Glomerular visceral epithelial cell (primary cell): ENCODE results near the gene ODR4.
"Not testable (repeated sequence)": the region's sequence is repeated elsewhere in the genome, so short reads cannot be mapped to it uniquely, and the experiment has no call there.

Source experiments
- DNase-seq: peaks from one replicate; pipeline ENCODE4 v3.0.0-alpha.2; 2016; ENCODE audit errors: extremely low spot score

ODR4 gene

GRCh38 chr1:186375152-186375928 is at the start of gene ODR4, which contains the start of gene TPR:
Gene ODR4, plus strand, starts transcription at chr1:186375838. Its CDS starts 3,948 bp downstream, at chr1:186379786.
Gene TPR, minus strand, starts transcription at chr1:186375253. Its CDS starts 225 bp downstream, at chr1:186375028.
- DNase-seq, result peak; percentile 99

DNA sequence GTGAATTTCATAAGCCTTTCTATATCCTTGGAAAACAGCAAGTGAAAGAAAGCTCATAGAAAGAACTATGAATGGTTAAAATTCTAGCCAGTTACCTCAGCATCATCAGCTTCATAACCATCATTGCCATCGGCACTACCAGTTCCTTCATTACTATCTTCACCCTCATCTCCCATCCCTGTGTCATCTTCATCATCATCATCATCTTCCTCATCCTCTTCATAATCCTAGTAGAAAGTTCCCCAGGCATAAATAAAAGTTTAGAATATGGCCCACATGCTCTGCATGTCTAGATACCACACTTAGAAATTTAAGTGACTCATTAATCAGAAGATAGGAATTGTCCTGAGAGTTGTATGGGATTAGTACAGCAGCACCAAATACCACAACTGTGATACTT is 49.6 kb upstream of the ODR4 start:
- no peak for DNase-seq

- DNase-seq, result no peak
These were observed 48.3 kb upstream of the ODR4 start for GRCh38 chr1:186327331-186327730.

- no peak for DNase-seq
These were observed 44.9 kb upstream of the ODR4 start for GRCh38 chr1:186330758-186331157.

DNA sequence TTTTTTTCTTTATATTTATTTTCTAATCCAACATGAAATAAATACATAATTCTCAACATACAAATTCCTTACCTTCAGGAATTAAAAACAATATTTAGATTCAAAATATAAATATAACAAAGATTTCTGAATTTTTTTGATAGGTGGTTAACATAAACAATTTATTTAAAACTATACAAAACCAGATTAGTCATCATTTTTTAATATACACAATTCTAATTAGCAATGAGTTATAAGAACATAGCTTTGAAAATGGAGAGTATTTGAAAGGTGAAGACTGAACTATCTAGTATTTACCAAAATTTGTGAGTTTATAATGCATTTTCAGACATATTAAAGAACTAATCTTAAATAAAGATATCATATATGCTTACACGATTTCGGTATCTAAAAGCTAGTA is 38.1 kb upstream of the ODR4 start:
- DNase-seq, result no peak

- no peak for DNase-seq
These were observed 34.9 kb upstream of the ODR4 start for GRCh38 chr1:186340772-186341171.

DNA sequence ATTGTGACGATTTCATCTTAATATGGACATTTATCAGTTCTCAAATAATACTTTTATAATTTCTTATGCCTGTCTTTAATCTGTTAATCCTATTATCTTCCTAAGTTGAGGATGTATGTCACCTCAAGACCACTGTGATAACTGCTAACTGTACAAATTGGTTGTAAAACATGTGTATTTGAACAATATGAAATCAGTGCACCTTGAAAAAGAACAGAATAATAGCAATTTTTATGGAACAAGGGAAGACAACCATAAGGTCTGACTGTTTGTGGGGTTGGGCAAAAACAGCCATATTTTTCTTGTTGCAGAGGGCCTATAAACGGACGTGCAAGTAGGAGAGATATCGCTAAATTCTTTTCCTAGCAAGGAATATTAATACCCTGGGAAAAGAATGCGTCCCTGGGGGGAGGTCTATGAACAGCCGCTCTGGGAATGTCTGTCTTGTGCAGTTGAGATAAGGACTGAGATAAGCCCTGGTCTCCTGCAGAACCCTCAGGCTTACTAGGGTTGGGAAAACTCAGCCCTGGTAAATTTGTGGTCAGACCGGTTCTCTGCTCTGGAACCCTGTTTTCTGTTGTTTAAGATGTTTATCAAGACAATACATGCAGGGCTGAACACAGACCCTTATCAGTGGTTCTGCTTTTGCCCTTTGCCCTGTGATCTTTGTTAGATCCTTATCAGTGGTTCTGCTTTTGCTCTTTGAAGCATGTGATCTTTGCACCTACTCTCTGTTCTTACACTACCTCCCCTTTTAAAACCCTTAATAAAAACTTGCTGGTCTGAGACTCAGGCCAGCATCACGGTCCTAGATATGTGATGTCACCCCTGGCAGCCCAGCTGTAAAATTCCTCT is 27.6 kb upstream of the ODR4 start:
- DNase-seq, result not testable (repeated sequence)

GRCh38 chr1:186374303-186375151 is 1.1 kb upstream of the ODR4 start:
- DNase-seq, result peak; percentile 32

- no peak for DNase-seq
These were observed 286 bp downstream of the ODR4 start for GRCh38 chr1:186375929-186376319.

- DNase-seq, result no peak
These were observed 11.2 kb downstream of the ODR4 start for GRCh38 chr1:186386725-186387383.

GRCh38 chr1:186390925-186391324 is 15.3 kb downstream of the ODR4 start:
- DNase-seq, result no peak

DNA sequence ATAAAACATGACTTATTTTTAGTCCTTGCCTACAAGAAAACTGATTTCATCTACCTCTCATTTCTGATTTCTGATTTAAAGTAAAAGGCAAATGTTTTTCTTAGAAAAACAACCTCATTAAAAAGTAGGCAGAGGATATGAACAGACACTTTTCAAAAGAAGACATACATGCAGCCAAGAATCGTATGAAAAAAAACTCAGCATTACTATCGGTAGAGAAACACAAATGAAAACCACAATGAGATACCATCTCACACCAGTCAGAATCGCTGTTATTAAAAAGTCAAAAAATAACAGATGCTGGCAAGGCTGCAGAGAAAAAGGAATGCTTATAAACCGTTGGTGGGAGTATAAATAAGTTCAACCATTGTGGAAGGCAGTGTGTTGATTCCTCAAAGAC is 16.2 kb downstream of the ODR4 start:
- no peak for DNase-seq

DNA sequence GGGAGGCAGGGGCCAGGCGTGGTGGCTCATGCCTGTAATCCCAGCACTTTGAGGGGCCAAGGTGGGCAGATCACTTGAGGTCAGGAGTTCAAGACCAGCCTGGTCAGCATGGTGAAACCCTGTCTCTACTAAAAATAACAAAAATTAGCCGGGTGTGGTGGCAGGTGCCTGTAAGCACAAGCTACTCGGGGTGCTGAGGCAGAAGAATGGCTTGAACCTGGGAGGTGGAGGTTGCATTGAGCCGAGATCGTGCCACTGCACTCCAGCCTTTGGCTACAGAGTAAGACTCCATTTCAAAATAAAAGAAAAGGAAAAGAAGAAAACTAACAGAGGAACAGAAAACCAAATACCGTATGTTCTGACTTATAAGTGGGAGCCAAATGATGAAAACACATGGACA is 17.1 kb downstream of the ODR4 start:
- DNase-seq, result not testable (repeated sequence)

GRCh38 chr1:186401446-186401845 is 25.8 kb downstream of the ODR4 start:
- DNase-seq, result not testable (repeated sequence)

DNA sequence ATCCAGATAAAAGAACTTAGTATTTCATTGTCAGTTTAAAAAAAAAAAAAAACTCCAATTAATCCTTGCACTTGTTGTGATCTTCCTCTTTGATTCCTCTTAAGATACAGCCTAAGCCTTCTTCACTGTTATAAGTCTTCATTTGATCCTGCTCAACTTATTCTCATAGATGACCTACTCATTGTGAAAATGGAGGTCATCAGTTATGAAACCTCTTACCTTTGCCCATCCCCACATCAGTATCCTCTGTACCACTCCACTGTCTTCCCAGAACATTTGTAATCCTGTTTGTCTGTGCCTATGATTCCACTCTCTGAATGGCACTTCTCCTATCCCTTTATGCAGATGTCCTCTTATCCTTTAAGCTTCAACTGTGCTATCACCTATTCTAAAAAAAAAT is 28.0 kb downstream of the ODR4 start:
- DNase-seq, result no peak

DNA sequence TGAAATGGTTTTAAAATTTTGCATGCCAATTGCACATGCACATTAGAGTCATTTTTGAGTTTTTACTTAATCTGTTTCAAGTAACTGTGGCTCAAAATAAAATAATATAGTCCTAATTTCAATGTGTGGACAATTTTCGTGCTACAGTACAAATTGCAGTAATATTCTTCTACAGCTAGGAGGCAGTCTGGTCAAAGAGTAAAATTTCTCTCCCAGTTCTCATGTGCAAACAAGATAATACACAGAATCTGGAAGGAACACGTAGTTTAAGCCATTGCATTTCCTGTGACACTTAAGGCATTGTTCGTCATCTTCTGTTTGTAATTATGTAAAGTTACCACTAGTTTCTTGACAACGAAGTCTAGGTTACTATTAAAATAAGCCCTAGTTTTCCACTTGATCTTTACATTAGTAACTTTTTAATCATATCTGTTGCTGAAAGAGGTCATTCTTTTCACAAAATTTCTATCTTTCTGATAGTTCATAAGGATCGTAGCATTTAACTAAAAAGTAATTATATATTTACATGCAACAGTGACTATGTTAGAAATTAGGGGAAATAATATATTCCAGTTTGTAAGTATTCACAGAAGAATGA is 28.9 kb downstream of the ODR4 start:
- DNase-seq, result peak; percentile 16

GRCh38 chr1:186409091-186409490 is 33.5 kb downstream of the ODR4 start:
- DNase-seq, result peak; percentile 4

GRCh38 chr1:186413319-186413718 is 37.7 kb downstream of the ODR4 start:
- DNase-seq, result no peak

- DNase-seq, result no peak
These were observed 42.9 kb downstream of the ODR4 start for GRCh38 chr1:186418503-186418902.

DNA sequence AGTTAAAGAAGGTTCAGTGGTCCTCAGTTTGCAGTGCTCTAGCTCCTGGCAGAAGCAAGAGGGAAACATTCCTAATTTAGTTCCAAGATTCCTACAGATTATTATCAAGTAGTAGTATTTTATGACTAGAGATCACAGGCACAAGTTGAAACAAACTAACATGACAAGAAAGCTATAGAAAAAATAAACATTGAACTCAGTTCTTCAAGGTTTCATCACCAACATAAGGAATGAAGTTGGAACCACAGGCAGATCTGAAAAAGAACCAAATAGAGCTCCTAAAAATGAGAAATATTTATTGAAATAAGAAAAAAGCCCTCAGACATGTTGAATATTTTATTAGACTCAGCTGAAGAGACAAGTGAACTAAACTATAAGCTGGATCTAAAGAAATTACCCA is 44.7 kb downstream of the ODR4 start:
- DNase-seq, result no peak

- DNase-seq, result no peak
These were observed 45.3 kb downstream of the ODR4 start for GRCh38 chr1:186420923-186421322.
